ENCODE measurements around the gene EML4. TPM values are rescaled to one million over a fixed set of nuclear protein-coding genes. Genes with fewer than 3 reads are reported as not detected.
A peak's percentile ranks its signal among the peaks of the same experiment; 100 is the strongest.

The EML4 gene
- total and polyA plus RNA-seq, 11 donors = 2.3 to 32.8 (median 5.6) TPM

DNA sequence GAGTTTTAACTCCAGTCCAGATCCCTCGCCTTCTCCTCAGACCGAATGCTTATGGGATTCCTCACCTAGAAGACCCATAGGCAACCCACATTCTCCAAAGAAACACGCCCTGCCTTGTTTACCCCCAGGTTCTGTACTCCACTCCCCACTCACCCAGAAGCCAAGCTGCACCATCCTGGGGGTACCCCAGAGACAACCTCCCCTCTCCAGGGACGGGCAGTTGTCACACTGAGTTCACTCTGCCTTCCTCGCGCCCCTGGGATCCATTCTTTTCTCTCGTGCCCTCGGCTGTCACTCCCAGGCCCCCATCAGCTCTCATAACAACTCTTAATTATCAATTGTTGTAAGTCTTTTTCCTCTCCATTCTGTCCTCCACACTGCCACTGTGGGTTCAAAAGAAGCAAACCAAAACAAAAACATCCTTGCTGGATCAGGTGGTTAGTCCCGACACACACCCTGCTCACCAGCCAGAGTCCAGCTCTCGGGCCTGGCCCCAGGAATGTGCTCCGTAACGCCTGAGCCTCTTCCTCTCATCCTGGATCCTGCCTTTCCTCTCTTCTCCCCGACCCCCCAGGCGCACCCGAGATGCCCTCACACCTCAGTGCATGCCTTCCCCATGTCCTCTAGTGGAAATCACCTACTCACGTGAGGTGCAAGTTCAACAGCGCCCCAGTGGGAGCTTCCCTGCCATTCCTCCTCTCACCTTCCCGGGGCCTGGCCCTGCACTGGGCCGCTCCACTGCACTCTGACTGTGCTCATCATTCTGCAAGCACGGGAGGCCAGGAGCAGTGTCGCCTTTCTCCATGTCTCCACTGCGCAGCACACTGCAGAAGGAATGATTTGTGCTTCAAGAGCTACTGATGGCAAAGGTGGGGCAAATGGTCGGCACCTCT is 171.1 kb downstream of the EML4 start:
- Histone ChIP-seq H3K4me1 (peaks cover 0 to 27% (median 17%) of the 10 kb centered on the region in 12 donors), H3K36me3 (peaks cover 0 to 43% (median 25%) of the 10 kb centered on the region in 9 donors), H3K4me3 (no peak overlapping the region), H3K27me3 (no peaks in the 10 kb centered on the region), H3K27ac (no peak overlapping the region), H3K9me3 (no peaks in the 10 kb centered on the region)
- TF ChIP-seq POLR2A (IDR thresholded peaks at IDR 0.05) = no peak
- TF ChIP-seq, protein P1, sequence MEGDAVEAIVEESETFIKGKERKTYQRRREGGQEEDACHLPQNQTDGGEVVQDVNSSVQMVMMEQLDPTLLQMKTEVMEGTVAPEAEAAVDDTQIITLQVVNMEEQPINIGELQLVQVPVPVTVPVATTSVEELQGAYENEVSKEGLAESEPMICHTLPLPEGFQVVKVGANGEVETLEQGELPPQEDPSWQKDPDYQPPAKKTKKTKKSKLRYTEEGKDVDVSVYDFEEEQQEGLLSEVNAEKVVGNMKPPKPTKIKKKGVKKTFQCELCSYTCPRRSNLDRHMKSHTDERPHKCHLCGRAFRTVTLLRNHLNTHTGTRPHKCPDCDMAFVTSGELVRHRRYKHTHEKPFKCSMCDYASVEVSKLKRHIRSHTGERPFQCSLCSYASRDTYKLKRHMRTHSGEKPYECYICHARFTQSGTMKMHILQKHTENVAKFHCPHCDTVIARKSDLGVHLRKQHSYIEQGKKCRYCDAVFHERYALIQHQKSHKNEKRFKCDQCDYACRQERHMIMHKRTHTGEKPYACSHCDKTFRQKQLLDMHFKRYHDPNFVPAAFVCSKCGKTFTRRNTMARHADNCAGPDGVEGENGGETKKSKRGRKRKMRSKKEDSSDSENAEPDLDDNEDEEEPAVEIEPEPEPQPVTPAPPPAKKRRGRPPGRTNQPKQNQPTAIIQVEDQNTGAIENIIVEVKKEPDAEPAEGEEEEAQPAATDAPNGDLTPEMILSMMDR (IDR thresholded peaks at IDR 0.05) = no peak
- intact Hi-C loops (cut with DNase I) = no loop called here
- ATAC-seq (no peak), DNase-seq (no peak)
- 84 to 93% (median 88%) methylated on average over 23 of the region's 23 CpGs for WGBS, 4 donors

DNA sequence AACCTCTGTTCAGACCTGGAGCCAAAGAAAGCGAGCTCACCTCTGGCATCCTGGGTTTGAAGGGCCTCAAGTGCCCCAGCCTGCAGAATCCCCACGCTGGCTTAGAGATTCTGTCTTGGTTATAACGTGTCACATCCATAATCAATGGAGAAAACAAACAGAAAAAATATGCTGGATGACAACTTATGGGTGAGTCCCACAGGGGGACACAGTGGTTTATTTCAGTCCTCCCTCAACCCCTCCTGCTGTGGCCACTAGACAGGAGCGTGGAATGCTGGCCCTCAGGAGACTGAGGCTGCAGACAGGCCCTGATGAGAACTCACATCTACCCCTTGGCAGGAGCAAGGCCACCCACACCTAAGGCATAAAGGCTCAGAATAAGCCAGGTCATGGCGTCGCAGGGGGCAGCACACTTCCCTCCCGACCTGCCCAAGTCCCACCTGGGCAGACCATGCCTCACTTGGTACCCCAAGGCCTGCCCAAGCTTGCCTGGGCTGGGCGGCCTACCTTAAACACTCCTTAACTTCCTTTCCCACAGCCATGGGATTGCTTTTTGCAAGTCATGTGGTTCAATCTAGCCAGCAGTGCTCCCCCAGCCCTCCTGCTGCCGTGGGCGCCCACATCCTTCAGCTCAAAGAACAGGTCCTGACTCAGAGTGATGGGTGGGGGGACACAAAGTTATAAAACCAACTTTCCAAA is 171.9 kb downstream of the EML4 start:
- no peak for TF ChIP-seq POLR2A (IDR thresholded peaks at IDR 0.05)
- TF ChIP-seq, protein P1 (IDR thresholded peaks at IDR 0.05) = no peak
- Histone ChIP-seq H3K9me3 (no peaks in the 10 kb centered on the region), H3K27ac (no peak overlapping the region), H3K27me3 (no peaks in the 10 kb centered on the region), H3K4me3 (no peak overlapping the region), H3K4me1 (peaks cover 0 to 34% (median 20%) of the 10 kb centered on the region in 12 donors), H3K36me3 (peaks cover 0 to 42% (median 26%) of the 10 kb centered on the region in 9 donors)
- ATAC-seq (no peak), DNase-seq (no peak)
- intact Hi-C loops (cut with DNase I) = no loop called here
- 94 to 96% (median 96%) methylated on average over 10 of the region's 10 CpGs for WGBS, 4 donors

DNA sequence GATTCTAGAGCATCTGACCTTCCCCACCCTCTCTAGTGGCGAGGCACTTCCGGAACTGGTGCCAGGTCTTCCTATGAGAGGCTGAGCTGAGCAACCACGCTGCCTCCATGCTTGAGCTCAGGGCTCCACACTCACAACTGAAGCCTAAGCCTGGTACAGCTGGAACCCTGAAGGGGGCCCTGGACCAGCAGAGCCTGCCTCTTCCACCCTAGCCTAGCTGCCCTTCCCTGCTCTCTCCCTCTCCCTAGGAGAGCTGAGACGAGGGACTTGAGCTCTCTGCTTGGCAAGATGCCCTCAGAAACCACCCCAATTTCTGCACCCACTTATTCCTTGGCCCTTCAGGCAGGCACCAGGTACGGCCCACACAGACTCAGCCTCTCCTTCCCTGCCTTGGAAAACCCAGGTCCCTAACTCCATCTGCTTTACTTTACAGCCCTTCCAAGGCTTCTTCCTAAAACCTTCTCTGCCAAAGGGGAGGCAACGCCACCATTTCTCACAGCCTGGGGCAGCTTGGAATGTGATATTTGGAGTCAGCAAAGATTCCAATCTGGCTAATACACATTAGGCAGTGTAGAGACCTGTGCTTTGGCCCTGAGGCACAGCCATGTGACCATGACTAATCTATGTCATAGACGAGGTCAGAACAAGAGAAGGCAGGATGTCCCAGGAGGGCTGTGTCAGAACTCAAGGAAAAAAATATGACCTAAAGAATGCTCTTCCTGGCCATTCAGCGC is 173.1 kb downstream of the EML4 start:
- Histone ChIP-seq H3K4me1 (peaks cover 0 to 36% (median 20%) of the 10 kb centered on the region in 12 donors), H3K27me3 (no peaks in the 10 kb centered on the region), H3K36me3 (peaks cover 0 to 46% (median 26%) of the 10 kb centered on the region in 9 donors), H3K4me3 (no peak overlapping the region), H3K27ac (peak overlapping the region in 7 of 12 donors; percentile 22 to 59 (median 30)), H3K9me3 (no peaks in the 10 kb centered on the region)
- TF ChIP-seq, protein P1 (IDR thresholded peaks at IDR 0.05) = no peak
- no peak for TF ChIP-seq POLR2A (IDR thresholded peaks at IDR 0.05)
- ATAC-seq (peak; percentile 44 to 89 (median 86)), DNase-seq (peak in 4 of 5 donors; percentile 40 to 66 (median 50))
- WGBS, 4 donors = 62 to 73% (median 65%) methylated on average over 8 of the region's 8 CpGs
- intact Hi-C loops (cut with DNase I) = no loop called here

All from heart left ventricle (tissue), 16 donors.